GM12878 (cell line): ENCODE measurements around the gene CNDP1. TPM values are rescaled to one million over a fixed set of nuclear protein-coding genes. Genes with fewer than 3 reads are reported as not detected.

ENCODE experiments used
- polyA plus RNA-seq, 11 experiments: library from polyadenylated mRNA; depleted of rRNA in 4 of 11; unstranded in 6 of 11; stranded (reverse) in 5 of 11; fragments of >200 nt; fragmentation: Nextera tagmentation in 4 of 11; fragmentation: Illumina TruSeq in 1 of 11; extraction: Ambion mirVana in 4 of 11; extraction: Trizol in 1 of 11; gene quantifications; 1 replicate in 1 of 11; 2 replicates in 10 of 11; pipeline versions ENCODE4 v1.2.1 to v1.2.3, GENCODE V29; 2011 to 2016; ENCODE audit warnings: inconsistent platforms in 2 of 11, missing spikeins in 2 of 11, low read depth in 1 of 11
- total RNA-seq, 4 experiments: library from RNA; depleted of rRNA in 3 of 4; stranded (reverse); fragments of >200 nt in 3 of 4; fragmentation: Illumina TruSeq in 1 of 4; extraction: Trizol in 1 of 4; gene quantifications; 2 replicates each; pipeline versions ENCODE4 v1.2.1 to v1.2.3, GENCODE V29; 2013 to 2021

The CNDP1 gene
- total and polyA plus RNA-seq, 10 of the 15 experiments (the other 5 are each of a cell fraction or from before 2014, with no cell fraction given) = 0.04 to 0.05 TPM; not detected in 8

Other genes starting within 250 kb of the CNDP1 start
- gene CYB5A, start 242.5 kb upstream of the CNDP1 start, total RNA-seq (2014; rRNA removed) = 63.2 and 76.9 TPM in 2 replicates
- gene CYB5A, start 242.5 kb upstream of the CNDP1 start, total RNA-seq (2014; rRNA removed; fragmentation: Illumina TruSeq; extraction: Trizol) = 63.9 and 68.7 TPM in 2 replicates
- 60.2 and 60.4 TPM in 2 replicates for gene CYB5A, start 242.5 kb upstream of the CNDP1 start, total RNA-seq (2021)
- gene CYB5A, start 242.5 kb upstream of the CNDP1 start, polyA plus RNA-seq (2011; rRNA removed) = 106 and 119 TPM in 2 replicates
- gene CYB5A, start 242.5 kb upstream of the CNDP1 start, polyA plus RNA-seq (2014; fragmentation: Illumina TruSeq; extraction: Trizol) = 78.6 and 87.4 TPM in 2 replicates
- gene CYB5A, start 242.5 kb upstream of the CNDP1 start, polyA plus RNA-seq (2014; fragmentation: Nextera tagmentation; extraction: Ambion mirVana) = 100 to 1,000 TPM; 120 to 129 TPM
- gene CYB5A, start 242.5 kb upstream of the CNDP1 start, polyA plus RNA-seq (2014; rRNA removed) = 57.8 and 76.8 TPM in 2 replicates
- gene CYB5A, start 242.5 kb upstream of the CNDP1 start, polyA plus RNA-seq (2016; fragmentation: Nextera tagmentation; extraction: Ambion mirVana) = 100 to 1,000 TPM; 119 to 122 TPM
- gene C18orf63, start 218.7 kb upstream of the CNDP1 start, total RNA-seq (2014; rRNA removed) = not detected in 2 replicates
- gene C18orf63, start 218.7 kb upstream of the CNDP1 start, total RNA-seq (2014; rRNA removed; fragmentation: Illumina TruSeq; extraction: Trizol) = not detected in 2 replicates
- gene C18orf63, start 218.7 kb upstream of the CNDP1 start, total RNA-seq (2021) = not detected in 2 replicates
- gene C18orf63, start 218.7 kb upstream of the CNDP1 start, polyA plus RNA-seq (2011; rRNA removed) = not detected in 2 replicates
- not detected in 2 replicates for gene C18orf63, start 218.7 kb upstream of the CNDP1 start, polyA plus RNA-seq (2014; fragmentation: Illumina TruSeq; extraction: Trizol)
- not detected for gene C18orf63, start 218.7 kb upstream of the CNDP1 start, polyA plus RNA-seq (2014; fragmentation: Nextera tagmentation; extraction: Ambion mirVana)
- not detected in 2 replicates for gene C18orf63, start 218.7 kb upstream of the CNDP1 start, polyA plus RNA-seq (2014; rRNA removed)
- not detected for gene C18orf63, start 218.7 kb upstream of the CNDP1 start, polyA plus RNA-seq (2016; fragmentation: Nextera tagmentation; extraction: Ambion mirVana)
- gene DIPK1C, start 77.2 kb upstream of the CNDP1 start, total RNA-seq (2014; rRNA removed) = not detected in 2 replicates
- gene DIPK1C, start 77.2 kb upstream of the CNDP1 start, total RNA-seq (2014; rRNA removed; fragmentation: Illumina TruSeq; extraction: Trizol) = not detected in 2 replicates
- gene DIPK1C, start 77.2 kb upstream of the CNDP1 start, total RNA-seq (2021) = not detected in 2 replicates
- gene DIPK1C, start 77.2 kb upstream of the CNDP1 start, polyA plus RNA-seq (2011; rRNA removed) = not detected in 2 replicates
- not detected in 2 replicates for gene DIPK1C, start 77.2 kb upstream of the CNDP1 start, polyA plus RNA-seq (2014; fragmentation: Illumina TruSeq; extraction: Trizol)
- gene DIPK1C, start 77.2 kb upstream of the CNDP1 start, polyA plus RNA-seq (2014; fragmentation: Nextera tagmentation; extraction: Ambion mirVana) = not detected
- gene DIPK1C, start 77.2 kb upstream of the CNDP1 start, polyA plus RNA-seq (2014; rRNA removed) = not detected in 2 replicates
- not detected for gene DIPK1C, start 77.2 kb upstream of the CNDP1 start, polyA plus RNA-seq (2016; fragmentation: Nextera tagmentation; extraction: Ambion mirVana)
- gene CNDP2, start 38.1 kb upstream of the CNDP1 start, total RNA-seq (2014; rRNA removed) = 104 and 109 TPM in 2 replicates
- 70.8 and 75.5 TPM in 2 replicates for gene CNDP2, start 38.1 kb upstream of the CNDP1 start, total RNA-seq (2014; rRNA removed; fragmentation: Illumina TruSeq; extraction: Trizol)
- 174 and 181 TPM in 2 replicates for gene CNDP2, start 38.1 kb upstream of the CNDP1 start, total RNA-seq (2021)
- gene CNDP2, start 38.1 kb upstream of the CNDP1 start, polyA plus RNA-seq (2011; rRNA removed) = 177 and 181 TPM in 2 replicates
- 196 and 205 TPM in 2 replicates for gene CNDP2, start 38.1 kb upstream of the CNDP1 start, polyA plus RNA-seq (2014; fragmentation: Illumina TruSeq; extraction: Trizol)
- 100 to 1,000 TPM in 1 of 2 experiments, 10 to 100 TPM in 1; 63.5 to 101 TPM for gene CNDP2, start 38.1 kb upstream of the CNDP1 start, polyA plus RNA-seq (2014; fragmentation: Nextera tagmentation; extraction: Ambion mirVana)
- 128 and 136 TPM in 2 replicates for gene CNDP2, start 38.1 kb upstream of the CNDP1 start, polyA plus RNA-seq (2014; rRNA removed)
- gene CNDP2, start 38.1 kb upstream of the CNDP1 start, polyA plus RNA-seq (2016; fragmentation: Nextera tagmentation; extraction: Ambion mirVana) = 100 to 1,000 TPM; 196 to 213 TPM
- gene ZNF407, start 63.4 kb downstream of the CNDP1 start, total RNA-seq (2014; rRNA removed) = 10.1 and 11.2 TPM in 2 replicates
- 11.0 TPM in 2 replicates for gene ZNF407, start 63.4 kb downstream of the CNDP1 start, total RNA-seq (2014; rRNA removed; fragmentation: Illumina TruSeq; extraction: Trizol)
- gene ZNF407, start 63.4 kb downstream of the CNDP1 start, total RNA-seq (2021) = 10.3 and 11.6 TPM in 2 replicates
- 3.9 and 4.5 TPM in 2 replicates for gene ZNF407, start 63.4 kb downstream of the CNDP1 start, polyA plus RNA-seq (2011; rRNA removed)
- 4.8 and 5.7 TPM in 2 replicates for gene ZNF407, start 63.4 kb downstream of the CNDP1 start, polyA plus RNA-seq (2014; fragmentation: Illumina TruSeq; extraction: Trizol)
- gene ZNF407, start 63.4 kb downstream of the CNDP1 start, polyA plus RNA-seq (2014; fragmentation: Nextera tagmentation; extraction: Ambion mirVana) = under 1 TPM; 0.69 to 0.88 TPM
- 4.1 and 4.7 TPM in 2 replicates for gene ZNF407, start 63.4 kb downstream of the CNDP1 start, polyA plus RNA-seq (2014; rRNA removed)
- 1 to 10 TPM; 5.8 to 6.3 TPM for gene ZNF407, start 63.4 kb downstream of the CNDP1 start, polyA plus RNA-seq (2016; fragmentation: Nextera tagmentation; extraction: Ambion mirVana)